ENCODE results near the gene LY6G6D.

GRCh38 chr6:31697555-31697954, 17.6 kb upstream of the LY6G6D start:
- TF ChIP-seq POLR2AphosphoS5 (IDR thresholded peaks at IDR 0.05; ENCODE audit: insufficient read depth, low read depth, low read length), result no peak
- TF ChIP-seq FOS (IDR thresholded peaks at IDR 0.05; ENCODE audit: borderline replicate concordance, insufficient read depth, low read length), result no peak
- TF ChIP-seq MAX (IDR thresholded peaks at IDR 0.05; ENCODE audit: insufficient read depth, insufficient read length), result no peak
- no peak for TF ChIP-seq CTCF (IDR thresholded peaks at IDR 0.05; ENCODE audit: extremely low read depth in 1 of 2, insufficient read depth in 1 of 2, low read depth in 1 of 2, low read length in 2 of 2)

Data from endothelial cell of umbilical vein (primary cell).